Body of pancreas (tissue), 4 donors: ENCODE data around the gene ABR. TPM values are rescaled to one million over a fixed set of nuclear protein-coding genes. Genes with fewer than 3 reads are reported as not detected.
"Not testable (repeated sequence)": the region's sequence is repeated elsewhere in the genome, so short reads cannot be mapped to it uniquely, and the experiment has no call there.

Experiments
- ATAC-seq: fragments of 150-250 bp; one replicate; pipeline ENCODE4 v1.9.1; 2016
- DNase-seq, 4 donors: peaks; one replicate each; pipeline ENCODE4 v3.0.0-alpha.2; 2019
- H3K27ac ChIP-seq, 4 donors: fragments of 200-600 bp; sonication (generic); 1 replicate in 3 of 4; 2 replicates in 1 of 4; pipeline versions ENCODE4 v1.5.1 to v1.6.1; 2016 to 2019; ENCODE audit warnings: mild to moderate bottlenecking in 1 of 4, mixed read lengths in 1 of 4, moderate library complexity in 1 of 4
- H3K27me3 ChIP-seq, 2 donors: fragments of 200-600 bp; sonication (generic); one replicate each; pipeline ENCODE4 v1.6.0; 2016; ENCODE audit warnings: mild to moderate bottlenecking in 1 of 2
- H3K36me3 ChIP-seq, 2 donors: fragments of 200-600 bp; sonication (generic); replicated peaks in 1 of 2; 2 replicates each; pipeline ENCODE4 v1.5.1; 2016; ENCODE audit warnings: low read depth in 2 of 2; ENCODE audit not compliant: insufficient read depth in 1 of 2
- H3K4me1 ChIP-seq: fragments of 200-600 bp; sonication (generic); one replicate; pipeline ENCODE4 v1.6.0; 2016
- H3K4me3 ChIP-seq, 2 donors: fragments of 200-600 bp; sonication (generic); 1 replicate in 1 of 2; 2 replicates in 1 of 2; pipeline ENCODE4 v1.5.1; 2016 to 2019
- H3K9me3 ChIP-seq, 3 donors: fragments of 200-600 bp; sonication (generic); 1 replicate in 2 of 3; 2 replicates in 1 of 3; pipeline ENCODE4 v1.5.1; 2016
- CTCF ChIP-seq, 7 experiments: fragments of 450-650 bp in 4 of 7; fragments of 200-600 bp in 3 of 7; sonication (generic) in 3 of 7; IDR thresholded peaks; one replicate each; pipeline ENCODE4 v1.5.1; 2016 to 2019; ENCODE audit warnings: antibody characterized with exemption in 7 of 7
- POLR2A ChIP-seq, 3 donors: fragments of 450-650 bp; IDR thresholded peaks; one replicate each; pipeline ENCODE4 v1.6.1; 2016; ENCODE audit warnings: antibody characterized with exemption in 3 of 3, mild to moderate bottlenecking in 2 of 3
- WGBS, 2 donors: methylation state at CpG; one replicate each; pipeline ENCODE4 v1.1.5; 2017; 5-methylcytosine and 5-hydroxymethylcytosine counted together
- intact Hi-C: fragments of 100-400 bp; cut with DNase I; formaldehyde crosslinking; loops from one replicate; pipeline ENCODE4 v1.15.1; 2023
- total RNA-seq, 2 donors: library from RNA; depleted of rRNA; stranded (reverse); fragments of >200 nt; gene quantifications; one replicate each; pipeline ENCODE4 v1.1.0, GENCODE V29; 2016

The ABR gene
- total RNA-seq, 2 donors from 2014 or later: 32.4 to 46.8 TPM

DNA sequence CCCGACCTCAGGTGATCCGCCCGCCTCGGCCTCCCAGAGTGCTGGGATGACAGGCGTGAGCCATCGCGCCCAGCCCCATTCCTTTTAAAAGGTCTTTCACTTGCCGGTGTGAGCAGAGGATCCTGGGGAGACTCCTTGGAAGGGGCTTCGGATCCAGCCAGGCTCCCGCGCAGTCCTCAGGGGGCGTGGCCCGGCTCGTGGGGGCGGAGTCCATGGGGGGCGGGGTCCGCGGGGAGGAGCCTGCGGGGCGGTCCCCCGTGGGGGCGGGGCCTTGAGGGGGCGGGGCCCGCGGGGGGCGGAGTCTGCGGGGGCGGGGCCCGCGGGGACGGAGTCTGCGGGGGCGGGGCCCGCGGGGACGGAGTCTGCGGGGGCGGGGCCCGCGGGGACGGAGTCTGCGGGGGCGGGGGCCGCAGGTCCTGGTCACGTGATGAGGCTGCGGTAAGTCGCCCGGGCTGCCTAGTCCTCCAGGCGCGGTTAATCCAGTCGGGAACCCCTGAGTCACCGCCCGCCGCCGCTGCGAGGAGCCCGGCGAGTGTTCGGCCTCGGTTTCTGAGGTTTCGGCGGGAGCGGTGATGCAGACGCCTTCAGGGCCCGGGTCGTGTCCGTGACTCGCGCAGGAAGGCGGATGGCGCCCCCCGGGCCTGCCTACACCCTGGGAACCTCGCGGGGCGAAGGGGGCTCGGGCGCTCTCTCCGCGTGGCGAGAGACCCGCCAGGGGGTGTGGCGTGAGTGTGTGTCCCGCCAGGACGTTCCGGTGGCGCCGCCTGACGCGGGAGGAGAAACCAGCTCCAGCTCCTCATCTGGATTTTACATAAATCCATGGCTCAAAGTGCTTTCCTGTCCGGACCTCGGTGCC, 23.6 kb upstream of the ABR start:
- no peak for TF ChIP-seq CTCF (IDR thresholded peaks at IDR 0.05)
- TF ChIP-seq POLR2A (IDR thresholded peaks at IDR 0.05): no peak
- H3K4me3 ChIP-seq: no peak overlapping the region
- H3K36me3 ChIP-seq: no peaks in the 10 kb centered on the region
- ATAC-seq: peak; percentile 70
- H3K4me1 ChIP-seq: peaks cover 6% of the 10 kb centered on the region
- no peak overlapping the region for H3K27ac ChIP-seq
- 9 to 60% methylated on average over 8 to 83 of the region's 91 CpGs for WGBS, 2 donors
- no peaks in the 10 kb centered on the region for H3K27me3 ChIP-seq
- H3K9me3 ChIP-seq: no peaks in the 10 kb centered on the region
- DNase-seq: peak; percentile 49 to 70 (median 58)
- intact Hi-C loops: no loop called here

DNA sequence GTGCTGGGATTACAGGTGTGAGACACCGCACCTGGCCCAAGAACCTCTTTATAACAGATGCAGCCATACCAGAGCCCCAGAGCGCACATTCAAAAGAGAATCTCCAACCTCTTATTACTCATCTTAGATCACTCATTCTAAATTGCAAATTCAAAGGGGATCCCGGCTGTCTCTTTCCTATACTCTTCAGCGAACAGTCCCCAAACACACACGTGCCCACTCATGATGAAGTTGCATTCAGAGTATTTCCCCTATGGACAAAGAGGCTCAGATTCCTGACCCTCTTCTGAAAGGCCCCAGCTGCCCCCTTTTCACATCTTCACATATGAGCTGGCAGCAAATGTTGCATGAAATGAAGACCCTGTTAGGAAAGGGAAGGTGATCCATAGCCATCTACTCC, 22.5 kb upstream of the ABR start:
- no peaks in the 10 kb centered on the region for H3K27me3 ChIP-seq
- H3K36me3 ChIP-seq: no peaks in the 10 kb centered on the region
- intact Hi-C loops: no loop called here
- H3K4me3 ChIP-seq: no peak overlapping the region
- DNase-seq: no peak
- no peak for ATAC-seq
- H3K4me1 ChIP-seq: peaks cover 6% of the 10 kb centered on the region
- H3K27ac ChIP-seq: no peak overlapping the region
- 92 to 94% methylated on average over 5 of the region's 5 CpGs for WGBS, 2 donors
- TF ChIP-seq POLR2A (IDR thresholded peaks at IDR 0.05): no peak
- no peak for TF ChIP-seq CTCF (IDR thresholded peaks at IDR 0.05)
- no peaks in the 10 kb centered on the region for H3K9me3 ChIP-seq

DNA sequence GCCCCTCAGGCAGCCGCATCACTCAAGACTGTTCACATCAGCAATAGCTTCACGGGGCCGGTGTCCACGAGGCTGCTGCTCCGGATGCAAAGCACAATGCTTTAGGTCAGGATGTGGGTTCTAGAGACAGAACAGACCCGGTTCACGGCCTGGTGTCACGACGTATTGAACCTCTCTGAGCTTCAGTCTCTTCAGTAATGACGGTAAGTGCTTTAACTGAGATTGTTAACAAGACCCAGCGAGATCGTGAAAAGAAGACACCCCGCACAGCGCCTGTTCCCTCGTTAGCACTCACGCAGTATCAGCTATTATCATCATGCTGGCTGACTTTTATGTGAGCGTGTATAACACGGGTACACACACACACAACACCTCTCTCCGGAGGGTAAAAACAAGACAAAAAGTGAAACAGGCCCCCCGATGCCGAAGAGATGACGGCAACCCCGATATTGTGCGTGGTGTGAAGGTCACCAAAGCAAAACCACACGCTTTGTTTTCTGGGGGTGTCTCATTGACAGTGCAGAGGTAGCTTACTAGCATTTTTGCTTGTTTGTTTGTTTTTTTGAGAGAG, 21.4 kb upstream of the ABR start:
- no peak for TF ChIP-seq CTCF (IDR thresholded peaks at IDR 0.05)
- Histone ChIP-seq H3K4me1 (peaks cover 6% of the 10 kb centered on the region), H3K27ac (no peak overlapping the region), H3K9me3 (no peaks in the 10 kb centered on the region), H3K4me3 (no peak overlapping the region), H3K27me3 (no peaks in the 10 kb centered on the region), H3K36me3 (no peaks in the 10 kb centered on the region)
- ATAC-seq (no peak), DNase-seq (peak in 2 of 4 donors; percentile 14 to 30)
- intact Hi-C loops: no loop called here
- WGBS, 2 donors: 77 to 86% methylated on average over 24 to 25 of the region's 25 CpGs

DNA sequence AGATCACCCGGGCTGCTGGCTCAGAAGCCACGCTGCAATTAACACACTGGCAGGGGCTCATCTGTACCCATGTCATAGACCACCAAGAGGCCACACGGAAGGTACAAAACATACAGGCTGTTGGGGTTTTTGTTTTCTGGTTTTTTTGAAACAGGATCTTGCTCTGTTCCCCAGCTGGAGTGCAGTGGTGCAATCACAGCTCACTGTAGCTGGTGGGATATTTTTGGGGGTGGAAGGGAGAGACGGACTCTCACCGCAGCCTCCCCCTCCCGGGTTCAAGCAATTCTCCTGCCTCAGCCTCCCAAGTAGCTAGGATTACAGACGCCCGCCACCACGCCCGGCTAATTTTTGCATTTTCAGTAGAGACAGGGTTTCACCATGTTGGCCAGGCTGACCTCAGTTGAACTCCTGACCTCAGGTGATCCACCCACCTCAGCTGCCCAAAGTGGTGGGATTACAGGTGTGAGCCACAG, 19.5 kb upstream of the ABR start:
- H3K4me3 ChIP-seq, H3K9me3 ChIP-seq, H3K36me3 ChIP-seq, H3K4me1 ChIP-seq, intact Hi-C loops, H3K27me3 ChIP-seq, DNase-seq, ATAC-seq: not testable (repeated sequence)
- WGBS, 2 donors: 81 to 87% methylated on average over 6 to 10 of the region's 10 CpGs
- peak overlapping the region in 1 of 4 donors; percentile 74 for H3K27ac ChIP-seq

DNA sequence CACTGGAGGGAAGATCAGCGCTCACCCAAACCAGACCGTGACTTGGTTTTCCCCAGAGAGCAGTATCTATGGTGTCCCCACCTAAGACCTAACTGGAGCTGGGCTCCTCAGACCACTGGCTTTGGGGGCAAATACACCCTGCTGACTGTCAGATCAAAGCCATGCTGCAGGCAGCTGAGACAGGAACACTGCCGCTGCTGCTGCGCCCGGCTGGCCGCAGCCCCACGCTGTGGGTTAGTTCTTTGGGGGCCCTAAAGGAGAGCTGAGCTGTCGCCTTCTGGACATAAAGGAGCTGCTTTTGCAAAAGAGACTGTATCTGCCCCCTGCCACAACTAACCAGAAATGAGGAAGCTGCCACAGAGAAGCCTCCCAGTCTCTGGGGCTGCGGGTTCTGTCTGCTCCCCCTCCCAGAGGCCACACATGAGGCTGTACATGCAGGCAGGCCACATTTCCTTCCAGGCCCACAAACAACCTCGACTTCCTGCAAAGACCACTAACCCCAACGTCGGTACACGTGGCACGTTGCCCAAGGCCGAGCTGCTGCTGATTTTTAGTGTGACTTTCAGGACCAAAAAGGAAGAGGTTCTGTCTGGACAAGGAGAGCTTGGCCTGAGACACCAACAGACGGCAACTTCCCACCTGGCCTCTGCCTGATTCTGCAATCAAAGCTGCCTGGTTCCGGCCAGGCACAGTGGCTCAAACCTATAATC, 18.2 kb upstream of the ABR start:
- WGBS, 2 donors: 15 to 45% methylated on average over 7 to 16 of the region's 17 CpGs
- Histone ChIP-seq H3K9me3 (no peaks in the 10 kb centered on the region), H3K27me3 (no peaks in the 10 kb centered on the region), H3K4me1 (no peaks in the 10 kb centered on the region), H3K27ac (peak overlapping the region in 3 of 4 donors; percentile 1 to 74 (median 53)), H3K36me3 (no peaks in the 10 kb centered on the region), H3K4me3 (no peak overlapping the region)
- peak; percentile 44 to 87 (median 62) for DNase-seq
- no peak for ATAC-seq
- intact Hi-C loops: no loop called here
- TF ChIP-seq CTCF (IDR thresholded peaks at IDR 0.05) (no peak), POLR2A (IDR thresholded peaks at IDR 0.05) (peak in 1 of 3 donors; percentile 9)
